ENCODE data around the gene ADAMTS4. TPM values are rescaled to one million over a fixed set of nuclear protein-coding genes. Genes with fewer than 3 reads are reported as not detected.

The ADAMTS4 gene
- total and polyA plus RNA-seq, 12 donors, result 1.7 to 86.1 (median 13.2) TPM

DNA sequence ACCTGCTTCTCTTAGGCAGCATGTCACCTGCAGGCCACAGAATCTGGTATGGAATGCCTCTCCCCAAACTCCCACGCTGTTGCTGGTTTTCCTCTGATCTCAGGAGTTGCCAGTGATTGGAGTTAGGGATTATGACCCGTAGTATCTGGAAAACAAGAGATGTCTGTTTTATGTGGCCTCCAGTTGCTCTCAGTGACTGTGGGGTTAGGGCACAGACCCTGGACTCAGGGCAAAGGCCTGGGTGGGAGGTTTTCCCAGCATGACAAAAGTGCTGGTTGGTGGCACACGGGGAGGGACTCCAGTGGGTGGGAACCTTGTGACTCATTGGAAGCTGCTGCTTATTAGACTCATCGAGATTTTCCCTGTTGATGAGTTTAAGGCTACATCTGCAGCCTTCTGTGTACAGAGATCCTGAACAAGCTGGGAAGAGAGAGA is 39.2 kb upstream of the ADAMTS4 start, which contains the start of gene NR1I3:
Gene NR1I3 (minus strand): TSS at position 165 of the 435 bp plus-strand sequence. CDS start 1,638 bp downstream, outside the sequence.
- Histone ChIP-seq H3K27ac (no peak within 1 kb of the TSS), H3K27me3 (no peaks in the 10 kb centered on the region), H3K4me1 (no peaks in the 10 kb centered on the region), H3K9me3 (no peaks in the 10 kb centered on the region), H3K36me3 (no peaks in the 10 kb centered on the region), H3K4me3 (no peak within 1 kb of the TSS)
- TF ChIP-seq, protein P1, sequence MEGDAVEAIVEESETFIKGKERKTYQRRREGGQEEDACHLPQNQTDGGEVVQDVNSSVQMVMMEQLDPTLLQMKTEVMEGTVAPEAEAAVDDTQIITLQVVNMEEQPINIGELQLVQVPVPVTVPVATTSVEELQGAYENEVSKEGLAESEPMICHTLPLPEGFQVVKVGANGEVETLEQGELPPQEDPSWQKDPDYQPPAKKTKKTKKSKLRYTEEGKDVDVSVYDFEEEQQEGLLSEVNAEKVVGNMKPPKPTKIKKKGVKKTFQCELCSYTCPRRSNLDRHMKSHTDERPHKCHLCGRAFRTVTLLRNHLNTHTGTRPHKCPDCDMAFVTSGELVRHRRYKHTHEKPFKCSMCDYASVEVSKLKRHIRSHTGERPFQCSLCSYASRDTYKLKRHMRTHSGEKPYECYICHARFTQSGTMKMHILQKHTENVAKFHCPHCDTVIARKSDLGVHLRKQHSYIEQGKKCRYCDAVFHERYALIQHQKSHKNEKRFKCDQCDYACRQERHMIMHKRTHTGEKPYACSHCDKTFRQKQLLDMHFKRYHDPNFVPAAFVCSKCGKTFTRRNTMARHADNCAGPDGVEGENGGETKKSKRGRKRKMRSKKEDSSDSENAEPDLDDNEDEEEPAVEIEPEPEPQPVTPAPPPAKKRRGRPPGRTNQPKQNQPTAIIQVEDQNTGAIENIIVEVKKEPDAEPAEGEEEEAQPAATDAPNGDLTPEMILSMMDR (IDR thresholded peaks at IDR 0.05), result no peak
- WGBS, 2 donors, result 60 to 61% methylated on average over 4 of the region's 4 CpGs
- intact Hi-C loops (cut with DNase I), result loop anchor here in 1 of 10 donors (10.0 kb wide), 1 partner anchor 47 kb away; no protein-coding TSS in a partner anchor
- no peak for DNase-seq
- ATAC-seq, result peak in 1 of 8 donors; percentile 29

DNA sequence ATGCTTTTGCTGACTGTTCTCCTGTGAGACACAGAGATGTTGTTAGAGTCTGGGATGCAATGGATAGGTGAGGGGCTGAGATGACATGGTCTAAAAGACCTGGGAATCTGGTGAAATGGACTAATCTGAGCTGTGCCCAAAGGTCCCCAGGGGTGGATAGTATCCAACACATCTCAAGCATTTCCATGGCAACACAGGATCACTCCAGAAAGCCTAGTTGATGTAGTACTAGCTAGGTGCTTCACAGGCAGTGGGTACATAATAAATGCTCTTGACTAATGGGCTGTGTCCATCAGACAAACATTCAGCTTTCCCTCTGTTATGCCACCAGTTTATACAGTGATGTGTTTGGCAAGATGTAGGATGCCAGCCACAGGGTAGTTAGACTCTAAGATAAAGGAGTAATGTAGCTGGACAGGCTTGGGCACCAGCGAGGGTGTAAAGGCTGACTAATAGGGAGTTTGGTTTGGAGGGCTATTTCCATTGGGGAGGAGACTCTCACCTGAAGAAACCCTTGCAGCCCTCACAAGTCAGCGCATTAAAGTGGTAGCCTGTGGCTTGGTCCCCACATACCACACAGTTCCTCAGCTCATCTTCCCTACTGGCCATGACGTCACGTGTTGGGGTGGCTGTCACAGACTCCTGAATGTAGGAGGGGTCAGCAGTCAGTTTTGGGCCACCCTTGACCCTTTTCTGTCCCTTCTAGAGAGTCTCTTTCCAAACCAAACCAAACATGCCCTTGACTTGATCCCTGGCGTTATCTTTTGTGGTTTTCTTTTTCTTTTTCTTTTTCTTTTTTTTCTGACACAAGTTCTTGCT is 37.3 kb upstream of the ADAMTS4 start:
- Histone ChIP-seq H3K4me1 (no peaks in the 10 kb centered on the region), H3K27ac (no peak overlapping the region), H3K36me3 (peaks cover 0 to 1% (median 0%) of the 10 kb centered on the region in 9 donors), H3K4me3 (no peak overlapping the region), H3K9me3 (no peaks in the 10 kb centered on the region), H3K27me3 (no peaks in the 10 kb centered on the region)
- 82 to 83% methylated on average over 5 of the region's 5 CpGs for WGBS, 2 donors
- intact Hi-C loops (cut with DNase I), result loop anchor here in 1 of 10 donors (10.0 kb wide), 1 partner anchor 49 kb away; no protein-coding TSS in a partner anchor
- TF ChIP-seq, protein P1 (IDR thresholded peaks at IDR 0.05), result no peak
- ATAC-seq (no peak), DNase-seq (no peak)

DNA sequence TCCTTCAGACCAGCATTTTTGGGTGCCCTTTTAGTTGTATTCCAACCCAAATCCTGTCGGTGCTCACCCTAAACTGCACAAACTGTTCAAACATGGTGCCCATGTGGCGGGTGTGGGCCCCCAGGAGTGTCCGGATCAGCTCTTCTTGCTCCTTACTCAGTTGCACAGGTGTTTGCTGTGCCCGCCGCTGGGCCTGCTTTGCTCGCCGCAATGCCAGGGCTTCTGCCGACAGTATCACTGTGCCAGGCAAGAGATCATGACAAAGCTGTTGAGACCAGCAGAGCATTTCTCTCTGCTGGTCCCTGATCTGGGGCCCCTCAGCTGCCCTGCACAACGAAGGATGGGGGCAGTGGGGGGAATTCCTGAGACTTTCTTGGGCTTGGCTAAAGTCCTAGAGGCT is 34.2 kb upstream of the ADAMTS4 start:
- Histone ChIP-seq H3K4me3 (no peak overlapping the region), H3K27ac (no peak overlapping the region), H3K9me3 (no peaks in the 10 kb centered on the region), H3K36me3 (peaks cover 0 to 32% (median 25%) of the 10 kb centered on the region in 9 donors), H3K27me3 (no peaks in the 10 kb centered on the region), H3K4me1 (peaks cover 0 to 2% (median under 1%) of the 10 kb centered on the region in 9 donors)
- WGBS, 2 donors, result 83 to 85% methylated on average over 9 of the region's 9 CpGs
- DNase-seq (no peak), ATAC-seq (no peak)
- TF ChIP-seq, protein P1 (IDR thresholded peaks at IDR 0.05), result no peak
- intact Hi-C loops (cut with DNase I), result loop anchor here in 2 of 10 donors (5.0 to 10.0 kb wide), 2 partner anchors 52 to 54 kb away; no protein-coding TSS in a partner anchor

DNA sequence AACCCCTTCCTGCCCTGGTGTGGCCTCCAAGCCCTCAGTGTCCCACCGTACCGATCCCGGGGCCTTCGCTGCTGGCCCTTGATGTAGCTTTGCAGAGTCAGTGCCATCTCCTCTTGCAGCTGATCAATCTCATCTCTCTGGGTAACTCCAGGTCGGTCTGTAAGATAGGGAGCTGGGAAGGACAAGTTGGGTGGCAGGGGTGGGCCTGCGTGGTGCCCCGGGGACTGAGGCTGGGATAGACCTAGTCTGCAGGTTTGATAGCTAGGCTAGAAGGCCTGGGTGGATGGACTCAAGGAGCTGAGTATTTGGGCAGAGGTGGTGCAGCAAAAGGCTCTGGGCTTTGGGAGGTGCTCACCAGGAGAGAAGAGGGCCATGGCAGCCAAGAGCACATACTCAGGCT is 31.9 kb upstream of the ADAMTS4 start:
- H3K36me3 ChIP-seq, result peaks cover 0 to 35% (median 25%) of the 10 kb centered on the region in 9 donors
- no peak overlapping the region for H3K27ac ChIP-seq
- intact Hi-C loops (cut with DNase I), result loop anchor here in 2 of 10 donors (5.0 to 10.0 kb wide), 2 partner anchors 54 to 57 kb away; no protein-coding TSS in a partner anchor
- H3K27me3 ChIP-seq, result no peaks in the 10 kb centered on the region
- ATAC-seq, result no peak
- WGBS, 2 donors, result 95% methylated on average over 7 of the region's 7 CpGs
- TF ChIP-seq, protein P1 (IDR thresholded peaks at IDR 0.05), result no peak
- no peak for DNase-seq
- no peak overlapping the region for H3K4me3 ChIP-seq
- no peaks in the 10 kb centered on the region for H3K9me3 ChIP-seq
- peaks cover 6 to 21% (median 20%) of the 10 kb centered on the region in 9 donors for H3K4me1 ChIP-seq

Data from heart right ventricle (tissue), 16 donors.